Thyroid gland (tissue), 4 donors: ENCODE results near the gene TANGO2. TPM values are rescaled to one million over a fixed set of nuclear protein-coding genes. Genes with fewer than 3 reads are reported as not detected.

ENCODE experiments used
- DNase-seq, 2 donors: peaks; one replicate each; pipeline ENCODE4 v3.0.0-alpha.2; 2019
- H3K27ac ChIP-seq, 3 donors: fragments of 200-600 bp; sonication (generic); 1 replicate in 2 of 3; 2 replicates in 1 of 3; pipeline ENCODE4 v1.5.1; 2016 to 2019; ENCODE audit warnings: mild to moderate bottlenecking in 1 of 3, moderate library complexity in 1 of 3
- H3K27me3 ChIP-seq: fragments of 200-600 bp; sonication (generic); one replicate; pipeline ENCODE4 v1.5.1; 2019
- H3K36me3 ChIP-seq, 2 donors: fragments of 200-600 bp; sonication (generic); one replicate each; pipeline ENCODE4 v1.5.1; 2016 to 2019
- H3K4me1 ChIP-seq, 2 donors: fragments of 200-600 bp; sonication (generic); one replicate each; pipeline ENCODE4 v1.5.1; 2017 to 2019
- H3K4me3 ChIP-seq, 3 donors: fragments of 200-600 bp; sonication (generic); replicated peaks in 1 of 3; 1 replicate in 2 of 3; 2 replicates in 1 of 3; pipeline ENCODE4 v1.5.1; 2016; ENCODE audit warnings: mild to moderate bottlenecking in 1 of 3
- H3K9me3 ChIP-seq: fragments of 200-600 bp; sonication (generic); one replicate; pipeline ENCODE4 v1.5.1; 2017
- CTCF ChIP-seq, 6 experiments: fragments of 200-600 bp in 3 of 6; fragments of 450-650 bp in 3 of 6; sonication (generic) in 3 of 6; IDR thresholded peaks; one replicate each; pipeline ENCODE4 v1.5.1; 2016 to 2019; ENCODE audit warnings: antibody characterized with exemption in 6 of 6, mild to moderate bottlenecking in 2 of 6, inconsistent platforms in 1 of 6, moderate library complexity in 1 of 6
- POLR2A ChIP-seq, 2 donors: fragments of 450-650 bp; IDR thresholded peaks; one replicate each; pipeline ENCODE4 v1.6.1; 2017; ENCODE audit warnings: antibody characterized with exemption in 2 of 2, mild to moderate bottlenecking in 2 of 2, moderate library complexity in 1 of 2
- WGBS, 2 donors: methylation state at CpG; one replicate each; pipeline ENCODE4 v1.1.5; 2017; 5-methylcytosine and 5-hydroxymethylcytosine counted together
- intact Hi-C: fragments of 100-400 bp; cut with DNase I; formaldehyde crosslinking; loops from one replicate; pipeline ENCODE4 v1.15.1; 2023
- total RNA-seq, 4 donors: library from RNA; depleted of rRNA; stranded (reverse); fragments of >200 nt; gene quantifications; one replicate each; pipeline ENCODE4 v1.2.3, GENCODE V29; 2016

The TANGO2 gene
- total RNA-seq, 4 donors from 2014 or later, result 50.3 to 82.7 (median 65.2) TPM

- peak; percentile 83 to 84 for DNase-seq
- Histone ChIP-seq H3K4me1 (peaks cover 60 to 81% of the 10 kb centered on the region in 2 donors), H3K27ac (peak overlapping the region; percentile 81 to 89 (median 88)), H3K36me3 (no peaks in the 10 kb centered on the region), H3K9me3 (no peaks in the 10 kb centered on the region), H3K27me3 (no peaks in the 10 kb centered on the region), H3K4me3 (peak overlapping the region; percentile 49 to 70 (median 57))
- 0 to 1% methylated on average over 6 to 14 of the region's 76 CpGs for WGBS, 2 donors
- TF ChIP-seq POLR2A (IDR thresholded peaks at IDR 0.05) (peak in 1 of 2 donors; percentile 83), CTCF (IDR thresholded peaks at IDR 0.05) (no peak)
- intact Hi-C loops, result no loop called here
Measured at GRCh38 chr22:19986410-19987341, 34.2 kb upstream of the TANGO2 start.

- intact Hi-C loops, result no loop called here
- no peaks in the 10 kb centered on the region for H3K9me3 ChIP-seq
- H3K4me1 ChIP-seq, result peaks cover 64 to 82% of the 10 kb centered on the region in 2 donors
- no peak overlapping the region for H3K4me3 ChIP-seq
- H3K36me3 ChIP-seq, result no peaks in the 10 kb centered on the region
- 78 to 92% methylated on average over 14 to 17 of the region's 24 CpGs for WGBS, 2 donors
- DNase-seq, result peak in 1 of 2 donors; percentile 33
- H3K27ac ChIP-seq, result peak overlapping the region in 2 of 3 donors; percentile 3 to 7
- no peaks in the 10 kb centered on the region for H3K27me3 ChIP-seq
- TF ChIP-seq POLR2A (IDR thresholded peaks at IDR 0.05), result no peak
- no peak for TF ChIP-seq CTCF (IDR thresholded peaks at IDR 0.05)
Measured at GRCh38 chr22:19987394-19988306, 33.3 kb upstream of the TANGO2 start.

- peak overlapping the region; percentile 45 to 91 (median 52) for H3K27ac ChIP-seq
- TF ChIP-seq CTCF (IDR thresholded peaks at IDR 0.05) (no peak), POLR2A (IDR thresholded peaks at IDR 0.05) (no peak)
- H3K4me3 ChIP-seq, result no peak overlapping the region
- no peaks in the 10 kb centered on the region for H3K36me3 ChIP-seq
- H3K9me3 ChIP-seq, result no peaks in the 10 kb centered on the region
- no peaks in the 10 kb centered on the region for H3K27me3 ChIP-seq
- intact Hi-C loops, result no loop called here
- no peak for DNase-seq
- 92 to 97% methylated on average over 6 to 9 of the region's 9 CpGs for WGBS, 2 donors
- H3K4me1 ChIP-seq, result peaks cover 61 to 82% of the 10 kb centered on the region in 2 donors
Measured at GRCh38 chr22:19988331-19988808, 32.5 kb upstream of the TANGO2 start.

GRCh38 chr22:19988965-19989724 is 31.8 kb upstream of the TANGO2 start:
- Histone ChIP-seq H3K27ac (peak overlapping the region; percentile 45 to 91 (median 52)), H3K36me3 (no peaks in the 10 kb centered on the region), H3K4me3 (no peak overlapping the region), H3K4me1 (peaks cover 57 to 81% of the 10 kb centered on the region in 2 donors), H3K27me3 (no peaks in the 10 kb centered on the region), H3K9me3 (no peaks in the 10 kb centered on the region)
- no peak for TF ChIP-seq POLR2A (IDR thresholded peaks at IDR 0.05)
- no peak for DNase-seq
- WGBS, 2 donors, result 93 to 94% methylated on average over 9 to 12 of the region's 18 CpGs
- intact Hi-C loops, result no loop called here

GRCh38 chr22:19989725-19990067 is 31.2 kb upstream of the TANGO2 start:
- intact Hi-C loops, result no loop called here
- Histone ChIP-seq H3K4me3 (no peak overlapping the region), H3K27me3 (no peaks in the 10 kb centered on the region), H3K4me1 (peaks cover 51 to 75% of the 10 kb centered on the region in 2 donors), H3K36me3 (no peaks in the 10 kb centered on the region), H3K9me3 (no peaks in the 10 kb centered on the region), H3K27ac (peak overlapping the region in 2 of 3 donors; percentile 52 to 91)
- WGBS, 2 donors, result 100% methylated on average over 2 of the region's 3 CpGs
- DNase-seq, result no peak
- no peak for TF ChIP-seq POLR2A (IDR thresholded peaks at IDR 0.05)
